ENCODE results near the gene RAPH1.
"Not testable (repeated sequence)": the region's sequence is repeated elsewhere in the genome, so short reads cannot be mapped to it uniquely, and the experiment has no call there.

Gene RAPH1

GRCh38 chr2:203549406-203549805 lies 14.3 kb upstream of the RAPH1 start:
- no peaks in the 10 kb centered on the region for H3K27me3 ChIP-seq
- H3K27ac ChIP-seq: no peak overlapping the region
- TF ChIP-seq Cebpa-rat (IDR thresholded peaks at IDR 0.05): no peak
- H3K4me2 ChIP-seq: no peak overlapping the region
- no peak overlapping the region for H3K4me3 ChIP-seq
- H3K9me3 ChIP-seq: no peaks in the 10 kb centered on the region
- no peaks in the 10 kb centered on the region for H4K20me1 ChIP-seq
- H3K9ac ChIP-seq: no peak overlapping the region
- no peaks in the 10 kb centered on the region for H3K4me1 ChIP-seq
- no peaks in the 10 kb centered on the region for H3K36me3 ChIP-seq

GRCh38 chr2:203548887-203549286 lies 13.8 kb upstream of the RAPH1 start:
- TF ChIP-seq Cebpa-rat (IDR thresholded peaks at IDR 0.05): no peak

DNA sequence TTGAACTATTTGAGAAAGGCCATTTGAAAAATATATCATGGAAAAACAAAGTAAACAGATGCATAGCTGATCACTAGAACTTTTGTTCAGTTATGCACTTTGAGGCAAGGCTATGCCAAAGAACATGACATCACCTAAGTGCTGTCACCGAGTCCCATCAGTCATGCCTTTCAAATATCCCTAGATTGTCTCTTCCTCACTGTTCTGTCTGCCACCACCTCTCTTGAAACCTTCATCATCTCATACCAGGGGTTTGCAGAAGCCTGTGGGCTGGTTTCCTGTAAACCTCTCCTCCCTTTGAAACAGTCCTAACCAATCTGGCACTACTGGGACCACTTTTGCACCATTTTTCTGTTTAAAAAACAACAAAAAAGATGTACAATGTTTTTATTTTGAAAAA lies 12.3 kb upstream of the RAPH1 start:
- H3K9ac ChIP-seq: no peak overlapping the region
- no peak overlapping the region for H3K4me3 ChIP-seq
- no peaks in the 10 kb centered on the region for H3K4me1 ChIP-seq
- no peaks in the 10 kb centered on the region for H3K36me3 ChIP-seq
- no peaks in the 10 kb centered on the region for H3K9me3 ChIP-seq
- TF ChIP-seq Cebpa-rat (IDR thresholded peaks at IDR 0.05): no peak
- H3K27ac ChIP-seq: no peak overlapping the region
- no peaks in the 10 kb centered on the region for H4K20me1 ChIP-seq
- no peak overlapping the region for H3K4me2 ChIP-seq
- H3K27me3 ChIP-seq: no peaks in the 10 kb centered on the region

More at GRCh38 chr2:203548887-203549286, 13.8 kb upstream of the RAPH1 start:
- Histone ChIP-seq H3K4me1 (no peaks in the 10 kb centered on the region), H3K4me3 (no peak overlapping the region), H3K27ac (no peak overlapping the region), H4K20me1 (no peaks in the 10 kb centered on the region), H3K9me3 (no peaks in the 10 kb centered on the region), H3K27me3 (no peaks in the 10 kb centered on the region), H3K36me3 (no peaks in the 10 kb centered on the region), H3K4me2 (no peak overlapping the region), H3K9ac (no peak overlapping the region)

DNA sequence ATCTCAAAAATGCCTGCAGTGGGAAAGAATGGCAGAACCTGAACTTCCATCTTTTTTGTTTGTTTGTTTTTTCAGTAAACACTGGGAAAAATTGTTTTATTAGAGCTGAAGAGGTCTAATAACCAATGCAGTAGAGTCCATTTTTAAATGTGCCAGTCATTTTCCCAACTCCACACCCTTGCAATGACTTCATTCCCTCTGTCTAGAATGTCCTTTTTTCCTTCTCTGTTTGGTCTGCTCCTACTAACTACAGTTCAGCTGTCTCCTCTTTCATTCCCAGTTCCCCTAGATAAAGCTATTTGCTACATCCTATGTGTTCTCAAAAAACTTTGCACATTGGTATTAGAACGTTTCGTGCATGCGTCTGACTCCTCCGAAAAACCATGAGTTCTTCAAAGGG lies 9.3 kb upstream of the RAPH1 start:
- no peak overlapping the region for H3K4me2 ChIP-seq

GRCh38 chr2:203543898-203544328 lies 8.8 kb upstream of the RAPH1 start:
- TF ChIP-seq Cebpa-rat (IDR thresholded peaks at IDR 0.05): no peak
- H3K4me1 ChIP-seq: no peaks in the 10 kb centered on the region
- no peaks in the 10 kb centered on the region for H4K20me1 ChIP-seq
- H3K4me3 ChIP-seq: no peak overlapping the region
- H3K9me3 ChIP-seq: peaks cover 6% of the 10 kb centered on the region
- no peak overlapping the region for H3K9ac ChIP-seq
- no peaks in the 10 kb centered on the region for H3K27me3 ChIP-seq
- no peak overlapping the region for H3K27ac ChIP-seq
- H3K4me2 ChIP-seq: no peak overlapping the region
- H3K36me3 ChIP-seq: no peaks in the 10 kb centered on the region

More for the DNA sequence above, 9.3 kb upstream of the RAPH1 start:
- Histone ChIP-seq H3K27me3 (no peaks in the 10 kb centered on the region), H3K36me3 (no peaks in the 10 kb centered on the region), H3K4me3 (no peak overlapping the region), H3K27ac (no peak overlapping the region), H3K9me3 (peaks cover 3% of the 10 kb centered on the region; the same call in 1 of the 2 replicates), H3K4me1 (no peaks in the 10 kb centered on the region), H4K20me1 (no peaks in the 10 kb centered on the region), H3K9ac (no peak overlapping the region)
- no peak for TF ChIP-seq Cebpa-rat (IDR thresholded peaks at IDR 0.05)

- not testable (repeated sequence) for H3K4me2 ChIP-seq, H4K20me1 ChIP-seq, H3K36me3 ChIP-seq, H3K9ac ChIP-seq, H3K4me3 ChIP-seq, H3K27ac ChIP-seq, H3K4me1 ChIP-seq
- H3K9me3 ChIP-seq: peaks cover 22% of the 10 kb centered on the region
- peaks cover 15% of the 10 kb centered on the region for H3K27me3 ChIP-seq
These were observed 5.5 kb upstream of the RAPH1 start for GRCh38 chr2:203540598-203540997.

GRCh38 chr2:203538237-203538636 lies 3.1 kb upstream of the RAPH1 start:
- H3K4me3 ChIP-seq, H3K9ac ChIP-seq, H3K36me3 ChIP-seq, H3K4me2 ChIP-seq, H3K27ac ChIP-seq: not testable (repeated sequence)
- Histone ChIP-seq H3K9me3 (peaks cover 22% of the 10 kb centered on the region), H4K20me1 (peaks cover 24% of the 10 kb centered on the region), H3K27me3 (peaks cover 38% of the 10 kb centered on the region), H3K4me1 (peaks cover 22% of the 10 kb centered on the region)

DNA sequence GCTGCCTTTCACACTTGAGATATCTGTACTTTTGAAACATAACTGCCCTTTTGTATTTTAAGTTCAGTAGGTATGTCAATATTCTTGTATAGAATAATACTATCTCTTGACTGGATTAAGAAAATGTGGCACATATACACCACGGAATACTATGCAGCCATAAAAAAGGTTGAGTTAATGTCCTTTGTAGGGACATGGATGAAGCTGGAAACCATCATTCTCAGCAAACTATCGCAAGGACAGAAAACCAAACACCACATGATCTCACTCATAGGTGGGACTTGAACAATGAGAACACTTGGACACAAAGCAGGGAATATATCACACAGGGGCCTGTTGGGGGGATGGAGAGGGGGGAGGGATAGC lies 1.5 kb upstream of the RAPH1 start:
- H3K4me1 ChIP-seq: peaks cover 22% of the 10 kb centered on the region
- H3K9ac ChIP-seq, H3K36me3 ChIP-seq, H3K4me2 ChIP-seq, H3K4me3 ChIP-seq, H3K27ac ChIP-seq: not testable (repeated sequence)
- peaks cover 22% of the 10 kb centered on the region for H3K9me3 ChIP-seq
- H4K20me1 ChIP-seq: peaks cover 24% of the 10 kb centered on the region
- peaks cover 54% of the 10 kb centered on the region for H3K27me3 ChIP-seq

GRCh38 chr2:203535784-203536585 lies 884 bp upstream of the RAPH1 start:
- H3K9me3 ChIP-seq: peaks cover 22% of the 10 kb centered on the region
- H3K27me3 ChIP-seq: peaks cover 54% of the 10 kb centered on the region
- no peak overlapping the region for H3K9ac ChIP-seq
- no peak for TF ChIP-seq Cebpa-rat (IDR thresholded peaks at IDR 0.05)
- H3K36me3 ChIP-seq: no peaks in the 10 kb centered on the region
- H3K4me1 ChIP-seq: peaks cover 22% of the 10 kb centered on the region
- no peak overlapping the region for H3K27ac ChIP-seq
- H3K4me2 ChIP-seq: peak overlapping the region; percentile 98
- H4K20me1 ChIP-seq: peaks cover 24% of the 10 kb centered on the region
- H3K4me3 ChIP-seq: peak overlapping the region; percentile 68

- peak overlapping the region; percentile 68 for H3K4me3 ChIP-seq
- peaks cover 54% of the 10 kb centered on the region for H3K27me3 ChIP-seq
- peak overlapping the region; percentile 98 for H3K4me2 ChIP-seq
- TF ChIP-seq Cebpa-rat (IDR thresholded peaks at IDR 0.05): no peak
- peaks cover 24% of the 10 kb centered on the region for H4K20me1 ChIP-seq
- H3K4me1 ChIP-seq: peaks cover 22% of the 10 kb centered on the region
- H3K27ac ChIP-seq: no peak overlapping the region
- H3K36me3 ChIP-seq: no peaks in the 10 kb centered on the region
- H3K9ac ChIP-seq: peak overlapping the region; percentile 10; the same call in 1 of the 2 replicates
- peaks cover 19% of the 10 kb centered on the region for H3K9me3 ChIP-seq
These were observed 452 bp downstream of the RAPH1 start for GRCh38 chr2:203534621-203535077.

Data from BLaER1 (cell line).